Testis (tissue), 3 donors: ENCODE data around the gene PCED1A. TPM values are rescaled to one million over a fixed set of nuclear protein-coding genes. Genes with fewer than 3 reads are reported as not detected.
"Not testable (repeated sequence)": the region's sequence is repeated elsewhere in the genome, so short reads cannot be mapped to it uniquely, and the experiment has no call there.

ENCODE experiments used
- DNase-seq: peaks from one replicate; pipeline ENCODE4 v3.0.0-alpha.2; 2019
- H3K27ac ChIP-seq, 2 donors: fragments of 200-600 bp; sonication (generic); one replicate each; pipeline ENCODE4 v1.5.1; 2019
- H3K27me3 ChIP-seq: fragments of 200-600 bp; sonication (generic); one replicate; pipeline ENCODE4 v1.5.1; 2019
- H3K36me3 ChIP-seq: fragments of 200-600 bp; sonication (generic); one replicate; pipeline ENCODE4 v1.5.1; 2017; ENCODE audit warnings: low read depth; ENCODE audit errors: missing control alignments
- H3K4me1 ChIP-seq: fragments of 200-600 bp; sonication (generic); one replicate; pipeline ENCODE4 v1.5.1; 2019
- H3K4me3 ChIP-seq, 2 donors: fragments of 200-600 bp; sonication (generic); one replicate each; pipeline ENCODE4 v1.5.1; 2017 to 2019
- H3K9me3 ChIP-seq: fragments of 200-600 bp; sonication (generic); one replicate; pipeline ENCODE4 v1.5.1; 2017
- POLR2A ChIP-seq: fragments of 450-650 bp; IDR thresholded peaks from one replicate; pipeline ENCODE4 v1.6.1; 2017; ENCODE audit warnings: antibody characterized with exemption, mild to moderate bottlenecking, moderate library complexity
- WGBS, 2 donors: methylation state at CpG; one replicate each; pipeline ENCODE4 v1.1.5; 2018; 5-methylcytosine and 5-hydroxymethylcytosine counted together
- intact Hi-C: fragments of 100-400 bp; cut with DNase I; formaldehyde crosslinking; loops from one replicate; pipeline ENCODE4 v1.15.1; 2023; ENCODE audit warnings: low total_unique reads
- polyA plus RNA-seq: library from polyadenylated mRNA; stranded (reverse); fragments of 350-450 nt; fragmentation: Illumina TruSeq; extraction: RNeasy Lipid Tissue Mini Kit (QIAGEN cat#74804); gene quantifications from one replicate; pipeline ENCODE4 v1.2.3, GENCODE V29; 2014; ENCODE audit warnings: low read depth, low replicate concordance; ENCODE audit not compliant: insufficient read depth
- total RNA-seq, 2 donors: library from RNA; depleted of rRNA; stranded (reverse); fragments of >200 nt; gene quantifications; one replicate each; pipeline ENCODE4 v1.2.3, GENCODE V29; 2016
- TF ChIP-seq, protein P1 (sequence below), 3 experiments: fragments of 450-650 bp in 2 of 3; fragments of 200-600 bp in 1 of 3; sonication (generic) in 1 of 3; IDR thresholded peaks; one replicate each; pipeline ENCODE4 v1.5.1; 2016 to 2019; ENCODE audit warnings: antibody characterized with exemption in 3 of 3, mild to moderate bottlenecking in 2 of 3, moderate library complexity in 1 of 3

Gene PCED1A
- total and polyA plus RNA-seq, 3 donors from 2014 or later, result 20.8 to 51.1 (median 46.0) TPM

DNA sequence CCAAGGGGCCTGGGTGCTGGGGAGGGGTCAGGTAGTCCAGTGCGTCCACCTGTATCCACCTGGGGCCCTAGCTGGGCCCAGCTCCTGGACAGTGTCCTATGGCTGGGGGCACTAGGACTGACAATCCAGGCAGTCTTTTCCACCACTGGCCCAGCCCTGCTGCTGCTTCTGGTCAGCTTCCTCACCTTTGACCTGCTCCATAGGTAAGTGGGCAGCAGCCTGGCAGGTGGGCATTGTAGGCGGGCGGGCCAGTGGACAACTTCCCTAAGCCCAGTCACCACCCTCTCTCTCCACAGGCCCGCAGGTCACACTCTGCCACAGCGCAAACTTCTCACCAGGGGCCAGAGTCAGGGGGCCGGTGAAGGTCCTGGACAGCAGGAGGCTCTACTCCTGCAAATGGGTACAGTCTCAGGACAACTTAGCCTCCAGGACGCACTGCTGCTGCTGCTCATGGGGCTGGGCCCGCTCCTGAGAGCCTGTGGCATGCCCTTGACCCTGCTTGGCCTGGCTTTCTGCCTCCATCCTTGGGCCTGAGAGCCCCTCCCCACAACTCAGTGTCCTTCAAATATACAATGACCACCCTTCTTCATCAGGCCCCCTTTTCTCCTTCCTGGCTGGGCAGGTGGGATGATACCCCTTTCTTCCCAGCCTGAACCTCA, 25.1 kb downstream of the PCED1A start:
- intact Hi-C loops, result no loop called here
- no peak overlapping the region for H3K27ac ChIP-seq
- no peak overlapping the region for H3K4me3 ChIP-seq
- H3K4me1 ChIP-seq, result peaks cover 8% of the 10 kb centered on the region
- H3K9me3 ChIP-seq, result no peaks in the 10 kb centered on the region
- H3K27me3 ChIP-seq, result no peaks in the 10 kb centered on the region
- WGBS, 2 donors, result 84 to 97% methylated on average over 7 to 8 of the region's 8 CpGs
- TF ChIP-seq POLR2A, result no peak
- TF ChIP-seq, protein P1, sequence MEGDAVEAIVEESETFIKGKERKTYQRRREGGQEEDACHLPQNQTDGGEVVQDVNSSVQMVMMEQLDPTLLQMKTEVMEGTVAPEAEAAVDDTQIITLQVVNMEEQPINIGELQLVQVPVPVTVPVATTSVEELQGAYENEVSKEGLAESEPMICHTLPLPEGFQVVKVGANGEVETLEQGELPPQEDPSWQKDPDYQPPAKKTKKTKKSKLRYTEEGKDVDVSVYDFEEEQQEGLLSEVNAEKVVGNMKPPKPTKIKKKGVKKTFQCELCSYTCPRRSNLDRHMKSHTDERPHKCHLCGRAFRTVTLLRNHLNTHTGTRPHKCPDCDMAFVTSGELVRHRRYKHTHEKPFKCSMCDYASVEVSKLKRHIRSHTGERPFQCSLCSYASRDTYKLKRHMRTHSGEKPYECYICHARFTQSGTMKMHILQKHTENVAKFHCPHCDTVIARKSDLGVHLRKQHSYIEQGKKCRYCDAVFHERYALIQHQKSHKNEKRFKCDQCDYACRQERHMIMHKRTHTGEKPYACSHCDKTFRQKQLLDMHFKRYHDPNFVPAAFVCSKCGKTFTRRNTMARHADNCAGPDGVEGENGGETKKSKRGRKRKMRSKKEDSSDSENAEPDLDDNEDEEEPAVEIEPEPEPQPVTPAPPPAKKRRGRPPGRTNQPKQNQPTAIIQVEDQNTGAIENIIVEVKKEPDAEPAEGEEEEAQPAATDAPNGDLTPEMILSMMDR (IDR thresholded peaks at IDR 0.05), result no peak
- no peaks in the 10 kb centered on the region for H3K36me3 ChIP-seq
- no peak for DNase-seq

DNA sequence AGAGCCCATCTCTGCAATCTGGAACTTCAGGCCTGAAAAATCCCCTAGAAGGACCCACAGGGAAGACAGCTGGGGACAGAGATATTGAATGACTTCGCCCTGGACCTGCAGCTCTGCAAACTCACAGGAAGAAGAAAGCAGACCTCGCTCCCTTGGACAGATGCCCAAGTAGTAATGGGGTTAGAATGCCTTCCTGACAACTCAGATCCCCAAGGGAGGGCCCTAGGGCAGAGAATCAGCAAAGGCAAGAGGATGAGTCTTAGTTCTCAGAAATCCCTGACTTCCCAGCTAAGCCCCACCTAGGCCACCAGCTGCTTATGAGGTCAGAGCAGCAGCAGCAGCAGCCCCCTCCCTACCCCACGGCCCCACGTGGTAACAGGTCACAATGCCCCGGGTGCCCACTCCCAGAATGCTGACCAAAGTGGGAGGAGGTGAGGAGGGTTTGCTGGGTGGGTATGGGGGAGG, 25.8 kb downstream of the PCED1A start, which contains the start of gene C20orf141:
Gene C20orf141 (plus strand): TSS at position 401 of the 465 bp plus-strand sequence. CDS start 198 bp downstream, outside the sequence.
- Histone ChIP-seq H3K36me3 (no peaks in the 10 kb centered on the region), H3K4me1 (peaks cover 2% of the 10 kb centered on the region), H3K4me3 (no peak within 1 kb of the TSS), H3K9me3 (no peaks in the 10 kb centered on the region), H3K27me3 (no peaks in the 10 kb centered on the region), H3K27ac (no peak within 1 kb of the TSS)
- WGBS, 2 donors, result 49 to 56% methylated on average over 5 of the region's 5 CpGs
- no peak for DNase-seq
- intact Hi-C loops, result no loop called here
- TF ChIP-seq, protein P1 (IDR thresholded peaks at IDR 0.05), result no peak
- TF ChIP-seq POLR2A, result no peak

DNA sequence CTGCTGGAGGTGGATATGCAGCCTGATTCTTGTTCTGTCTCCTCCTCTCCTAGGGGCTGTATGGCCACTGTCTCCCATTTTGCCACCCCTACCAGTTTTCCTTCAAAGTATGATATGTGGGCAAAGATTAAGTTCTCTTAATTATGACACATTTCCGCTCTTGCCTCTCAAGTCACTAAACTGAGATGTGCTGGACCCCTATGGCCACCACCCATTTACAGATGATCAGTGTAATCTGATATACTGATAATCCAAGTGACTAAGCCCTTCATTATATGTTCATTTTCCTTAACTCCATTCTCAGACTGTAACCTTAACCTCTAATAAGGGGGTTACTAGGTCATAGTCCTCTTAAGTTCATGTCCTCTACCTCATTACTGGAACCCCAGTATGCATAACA, 26.4 kb downstream of the PCED1A start:
- 86 to 100% methylated on average over 1 of the region's 1 CpG for WGBS, 2 donors
- H3K4me1 ChIP-seq, result no peaks in the 10 kb centered on the region
- no peak overlapping the region for H3K4me3 ChIP-seq
- no peak for TF ChIP-seq POLR2A
- TF ChIP-seq, protein P1 (IDR thresholded peaks at IDR 0.05), result no peak
- H3K9me3 ChIP-seq, result no peaks in the 10 kb centered on the region
- intact Hi-C loops, result no loop called here
- H3K36me3 ChIP-seq, result no peaks in the 10 kb centered on the region
- DNase-seq, result no peak
- H3K27me3 ChIP-seq, result no peaks in the 10 kb centered on the region
- no peak overlapping the region for H3K27ac ChIP-seq

DNA sequence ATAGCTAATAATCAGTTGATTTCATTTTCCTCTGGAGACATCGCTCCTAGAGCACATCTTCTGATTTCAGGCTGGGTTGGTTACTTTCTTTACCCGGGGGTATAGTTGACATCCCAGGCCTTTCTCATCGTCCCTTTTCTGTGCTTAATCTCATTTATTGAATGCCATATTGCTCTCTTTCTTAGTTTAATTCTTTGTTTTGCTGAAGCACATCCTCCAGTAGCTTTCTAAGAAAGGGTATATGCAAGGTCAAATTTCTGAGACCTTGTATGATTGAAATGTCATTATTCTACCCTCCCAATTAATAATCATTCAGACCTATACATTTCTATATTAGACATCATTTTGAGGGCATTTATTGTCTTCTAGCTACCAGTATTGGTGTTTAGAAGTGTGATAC, 28.3 kb downstream of the PCED1A start:
- 89 to 93% methylated on average over 3 of the region's 3 CpGs for WGBS, 2 donors
- TF ChIP-seq POLR2A, result no peak
- TF ChIP-seq, protein P1 (IDR thresholded peaks at IDR 0.05), result no peak
- DNase-seq, result no peak
- intact Hi-C loops, result no loop called here
- Histone ChIP-seq H3K4me3 (no peak overlapping the region), H3K27ac (no peak overlapping the region), H3K4me1 (no peaks in the 10 kb centered on the region), H3K9me3 (no peaks in the 10 kb centered on the region), H3K36me3 (no peaks in the 10 kb centered on the region), H3K27me3 (no peaks in the 10 kb centered on the region)

DNA sequence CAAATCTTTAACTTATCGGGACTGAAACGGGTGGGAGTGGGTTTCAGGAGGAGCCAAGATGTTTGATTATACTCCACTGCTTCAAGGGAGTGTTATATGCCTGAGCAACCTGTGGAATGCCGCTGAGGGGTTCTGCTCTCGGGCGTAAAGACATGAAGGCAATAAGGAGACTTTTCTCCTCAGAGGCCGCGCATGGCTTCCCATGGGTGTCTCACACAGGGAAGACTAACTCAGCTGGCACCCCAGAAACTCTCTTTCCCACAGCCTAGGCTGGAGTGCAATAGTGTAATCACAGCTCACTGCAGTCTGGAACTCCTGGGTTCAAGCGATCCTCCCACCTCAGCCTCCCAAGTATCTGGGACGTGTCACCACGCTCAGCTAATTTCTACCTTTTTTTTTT, 30.8 kb downstream of the PCED1A start:
- Histone ChIP-seq H3K4me3 (no peak overlapping the region), H3K36me3 (no peaks in the 10 kb centered on the region), H3K4me1 (no peaks in the 10 kb centered on the region), H3K27me3 (no peaks in the 10 kb centered on the region), H3K9me3 (no peaks in the 10 kb centered on the region), H3K27ac (no peak overlapping the region)
- WGBS, 2 donors, result 54 to 65% methylated on average over 10 of the region's 10 CpGs
- no peak for DNase-seq
- TF ChIP-seq, protein P1 (IDR thresholded peaks at IDR 0.05), result no peak
- TF ChIP-seq POLR2A, result no peak
- intact Hi-C loops, result no loop called here

DNA sequence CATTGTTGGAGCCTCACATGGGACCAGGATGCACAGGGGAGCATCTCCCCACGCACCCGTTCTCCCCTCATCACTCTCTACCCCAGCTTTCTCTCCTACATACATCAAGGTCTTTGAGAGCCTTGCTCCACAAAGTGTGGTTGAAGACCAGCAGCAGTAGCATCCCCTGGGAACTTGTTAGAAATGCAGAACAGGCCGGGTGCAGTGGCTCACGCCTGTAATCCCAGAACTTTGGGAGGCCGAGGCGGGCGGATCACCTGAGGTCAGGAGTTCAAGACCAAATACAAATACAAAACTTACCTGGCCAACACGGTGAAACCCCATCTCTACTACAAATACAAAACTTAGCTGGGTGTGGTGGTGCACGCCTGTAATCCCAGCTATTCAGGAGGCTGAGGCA, 32.5 kb downstream of the PCED1A start:
- H3K9me3 ChIP-seq, H3K27ac ChIP-seq, H3K4me1 ChIP-seq, H3K36me3 ChIP-seq, H3K4me3 ChIP-seq, DNase-seq, intact Hi-C loops, H3K27me3 ChIP-seq: not testable (repeated sequence)
- 80 to 87% methylated on average over 8 to 9 of the region's 9 CpGs for WGBS, 2 donors
